ENCODE measurements around the gene EFNA3. TPM values are rescaled to one million over a fixed set of nuclear protein-coding genes. Genes with fewer than 3 reads are reported as not detected.
A peak's percentile ranks its signal among the peaks of the same experiment; 100 is the strongest.

Gene EFNA3
- polyA plus RNA-seq, 1 donor (not counting 4 experiments of a cell fraction or from before 2014, with no cell fraction given), result 4.4 TPM

DNA sequence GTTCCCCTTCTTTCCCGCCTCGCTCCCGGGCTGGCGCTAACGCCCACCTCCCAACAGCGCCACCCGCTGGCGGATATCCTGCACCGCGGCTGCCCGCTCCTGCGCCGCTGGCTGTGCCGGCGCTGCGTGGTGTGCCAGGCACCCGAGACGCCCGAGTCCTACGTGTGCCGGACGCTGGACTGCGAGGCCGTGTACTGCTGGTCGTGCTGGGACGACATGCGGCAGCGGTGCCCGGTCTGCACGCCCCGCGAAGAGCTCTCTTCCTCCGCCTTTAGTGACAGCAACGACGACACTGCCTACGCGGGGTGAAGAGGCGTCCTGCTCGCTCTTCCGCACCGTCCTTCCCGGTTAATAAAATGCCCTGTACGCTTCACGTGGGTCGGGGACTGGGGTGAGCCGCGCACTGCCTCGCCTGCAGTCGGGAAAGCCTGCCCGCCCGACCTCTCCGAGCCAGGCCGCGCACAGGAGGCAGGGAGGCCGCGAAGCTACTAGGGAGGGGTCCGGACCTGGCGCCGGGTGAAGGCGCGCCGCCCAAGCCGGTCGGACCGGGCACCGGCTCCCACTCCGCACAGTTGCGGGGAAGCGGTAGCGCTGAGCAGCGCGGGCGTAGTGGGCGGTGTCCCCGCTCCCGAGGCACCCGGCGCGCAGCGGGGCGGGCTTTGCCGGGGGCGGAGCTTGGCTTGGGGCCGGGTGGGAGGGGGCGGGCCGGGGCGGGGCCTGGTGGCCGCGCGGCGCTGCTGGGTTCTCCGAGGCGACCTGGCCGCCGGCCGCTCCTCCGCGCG is 27.9 kb upstream of the EFNA3 start, which contains the start of gene ADAM15:
TSS of gene ADAM15 (plus strand) at position 757 of the 782 bp plus-strand sequence. CDS start 71 bp downstream, outside the sequence.
- H3K36me3 ChIP-seq (ENCODE audit: control insufficient read depth in 2 of 2, extremely low read depth in 1 of 2, insufficient read depth in 2 of 2, low read length in 2 of 2), result peaks cover 4 to 9% of the 10 kb centered on the region in 2 experiments
- DNase-seq (ENCODE audit: low read depth, low spot score), result no peak
- H3K9me3 ChIP-seq (ENCODE audit: control insufficient read depth, low read depth, low read length), result no peaks in the 10 kb centered on the region
- H3K4me3 ChIP-seq (ENCODE audit: control insufficient read depth in 2 of 3, extremely low read depth in 1 of 3, insufficient read depth in 2 of 3, low read depth in 1 of 3, low read length in 3 of 3), result peak within 1 kb of the TSS; percentile 75 to 93 (median 91)
- no peaks in the 10 kb centered on the region for H4K20me1 ChIP-seq (ENCODE audit: control insufficient read depth, extremely low read depth, insufficient read depth, low read length)
- H2AFZ ChIP-seq (ENCODE audit: control insufficient read depth, low read length), result peak within 1 kb of the TSS; percentile 94
- peak within 1 kb of the TSS; percentile 84 for H3K9ac ChIP-seq (ENCODE audit: control insufficient read depth, extremely low read depth, insufficient read depth, low read length)
- H3K4me1 ChIP-seq (ENCODE audit: control insufficient read depth, extremely low read depth, insufficient read depth, low read length), result peaks cover 28% of the 10 kb centered on the region
- dilution Hi-C loops (cut with MboI; ENCODE audit: extremely low pct_ligation_motif_present, low sequenced_read_pairs), result no loop called here
- no peaks in the 10 kb centered on the region for H3K9me1 ChIP-seq (ENCODE audit: control insufficient read depth, extremely low read depth, insufficient read depth, low read length)
- H3K27ac ChIP-seq (ENCODE audit: control insufficient read depth, insufficient read depth, low read length), result peak within 1 kb of the TSS; percentile 77
- TF ChIP-seq, protein P1, sequence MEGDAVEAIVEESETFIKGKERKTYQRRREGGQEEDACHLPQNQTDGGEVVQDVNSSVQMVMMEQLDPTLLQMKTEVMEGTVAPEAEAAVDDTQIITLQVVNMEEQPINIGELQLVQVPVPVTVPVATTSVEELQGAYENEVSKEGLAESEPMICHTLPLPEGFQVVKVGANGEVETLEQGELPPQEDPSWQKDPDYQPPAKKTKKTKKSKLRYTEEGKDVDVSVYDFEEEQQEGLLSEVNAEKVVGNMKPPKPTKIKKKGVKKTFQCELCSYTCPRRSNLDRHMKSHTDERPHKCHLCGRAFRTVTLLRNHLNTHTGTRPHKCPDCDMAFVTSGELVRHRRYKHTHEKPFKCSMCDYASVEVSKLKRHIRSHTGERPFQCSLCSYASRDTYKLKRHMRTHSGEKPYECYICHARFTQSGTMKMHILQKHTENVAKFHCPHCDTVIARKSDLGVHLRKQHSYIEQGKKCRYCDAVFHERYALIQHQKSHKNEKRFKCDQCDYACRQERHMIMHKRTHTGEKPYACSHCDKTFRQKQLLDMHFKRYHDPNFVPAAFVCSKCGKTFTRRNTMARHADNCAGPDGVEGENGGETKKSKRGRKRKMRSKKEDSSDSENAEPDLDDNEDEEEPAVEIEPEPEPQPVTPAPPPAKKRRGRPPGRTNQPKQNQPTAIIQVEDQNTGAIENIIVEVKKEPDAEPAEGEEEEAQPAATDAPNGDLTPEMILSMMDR (optimal IDR thresholded peaks at IDR 0.05 in 1 of 3, IDR thresholded peaks at IDR 0.05 in 1 of 3, conservative IDR thresholded peaks at IDR 0.05 in 1 of 3; ENCODE audit: extremely low read depth in 1 of 3, insufficient read depth in 2 of 3, low read length in 3 of 3), result peak in 2 of 3 experiments; percentile 91 to 96
- TF ChIP-seq EZH2 (IDR thresholded peaks at IDR 0.05; ENCODE audit: low read length), result no peak
- FAIRE-seq, result no peak
- H3K79me2 ChIP-seq (ENCODE audit: control insufficient read depth, insufficient read depth, low read length), result peaks cover 29% of the 10 kb centered on the region
- H3K27me3 ChIP-seq (ENCODE audit: control insufficient read depth, extremely low read depth, insufficient read depth, low read length), result no peaks in the 10 kb centered on the region
- H3K4me2 ChIP-seq (ENCODE audit: control insufficient read depth, extremely low read depth, insufficient read depth, low read depth, low read length), result peak within 1 kb of the TSS; percentile 98

DNA sequence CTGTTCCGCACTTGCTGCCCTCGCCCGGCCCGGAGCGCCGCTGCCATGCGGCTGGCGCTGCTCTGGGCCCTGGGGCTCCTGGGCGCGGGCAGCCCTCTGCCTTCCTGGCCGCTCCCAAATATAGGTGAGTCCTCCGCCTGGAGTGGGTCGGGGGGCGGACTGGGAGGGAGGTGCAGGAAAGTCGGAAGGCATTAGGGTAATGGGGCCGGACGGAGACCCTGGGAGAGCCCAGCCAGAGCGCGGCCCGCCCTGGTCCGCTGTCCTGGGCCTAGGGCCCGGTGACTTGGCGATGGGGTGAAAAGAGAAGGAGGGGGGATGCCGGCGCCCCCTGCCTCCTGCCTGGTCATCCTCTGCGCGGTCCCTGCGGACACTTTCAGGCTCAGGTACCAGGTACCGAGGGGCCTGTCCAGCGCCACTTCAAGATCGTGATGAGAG is 27.3 kb upstream of the EFNA3 start:
- FAIRE-seq (no peak), DNase-seq (ENCODE audit: low read depth, low spot score) (no peak)
- Histone ChIP-seq H4K20me1 (ENCODE audit: control insufficient read depth, extremely low read depth, insufficient read depth, low read length) (no peaks in the 10 kb centered on the region), H3K4me1 (ENCODE audit: control insufficient read depth, extremely low read depth, insufficient read depth, low read length) (peaks cover 27% of the 10 kb centered on the region), H3K36me3 (ENCODE audit: control insufficient read depth in 2 of 2, extremely low read depth in 1 of 2, insufficient read depth in 2 of 2, low read length in 2 of 2) (peaks cover 10 to 14% of the 10 kb centered on the region in 2 experiments), H3K9ac (ENCODE audit: control insufficient read depth, extremely low read depth, insufficient read depth, low read length) (peak overlapping the region; percentile 84), H3K9me3 (ENCODE audit: control insufficient read depth, low read depth, low read length) (no peaks in the 10 kb centered on the region), H2AFZ (ENCODE audit: control insufficient read depth, low read length) (peak overlapping the region; percentile 22), H3K9me1 (ENCODE audit: control insufficient read depth, extremely low read depth, insufficient read depth, low read length) (no peaks in the 10 kb centered on the region), H3K4me3 (ENCODE audit: control insufficient read depth in 2 of 3, extremely low read depth in 1 of 3, insufficient read depth in 2 of 3, low read depth in 1 of 3, low read length in 3 of 3) (peak overlapping the region; percentile 75 to 93 (median 91)), H3K79me2 (ENCODE audit: control insufficient read depth, insufficient read depth, low read length) (peaks cover 33% of the 10 kb centered on the region), H3K27ac (ENCODE audit: control insufficient read depth, insufficient read depth, low read length) (peak overlapping the region; percentile 77), H3K4me2 (ENCODE audit: control insufficient read depth, extremely low read depth, insufficient read depth, low read depth, low read length) (peak overlapping the region; percentile 95), H3K27me3 (ENCODE audit: control insufficient read depth, extremely low read depth, insufficient read depth, low read length) (no peaks in the 10 kb centered on the region)
- TF ChIP-seq, protein P1 (optimal IDR thresholded peaks at IDR 0.05 in 1 of 3, IDR thresholded peaks at IDR 0.05 in 1 of 3, conservative IDR thresholded peaks at IDR 0.05 in 1 of 3; ENCODE audit: extremely low read depth in 1 of 3, insufficient read depth in 2 of 3, low read length in 3 of 3), result no peak
- no peak for TF ChIP-seq EZH2 (IDR thresholded peaks at IDR 0.05; ENCODE audit: low read length)
- dilution Hi-C loops (cut with MboI; ENCODE audit: extremely low pct_ligation_motif_present, low sequenced_read_pairs), result no loop called here

Data from keratinocyte (primary cell).